Gastrocnemius medialis (tissue), 4 donors: ENCODE data around the gene DLL4. TPM values are rescaled to one million over a fixed set of nuclear protein-coding genes. Genes with fewer than 3 reads are reported as not detected.

Source experiments
- ATAC-seq, 2 donors: fragments of 150-250 bp; one replicate each; pipeline ENCODE4 v1.9.1; 2016
- DNase-seq, 2 donors: peaks; one replicate each; pipeline ENCODE4 v3.0.0-alpha.2; 2019
- H3K27ac ChIP-seq, 4 donors: fragments of 200-600 bp; sonication (generic); 1 replicate in 1 of 4; 2 replicates in 3 of 4; pipeline ENCODE4 v1.5.1; 2016 to 2018; ENCODE audit warnings: mild to moderate bottlenecking in 2 of 4, moderate library complexity in 1 of 4
- H3K27me3 ChIP-seq, 3 donors: fragments of 200-600 bp; sonication (generic) in 2 of 3; 1 replicate in 1 of 3; 2 replicates in 2 of 3; pipeline versions ENCODE4 v1.5.1 to v1.6.0; 2016 to 2019; ENCODE audit warnings: mild to moderate bottlenecking in 1 of 3, moderate library complexity in 1 of 3
- H3K36me3 ChIP-seq, 2 donors: fragments of 200-600 bp; sonication (generic) in 1 of 2; one replicate each; pipeline ENCODE4 v1.5.1; 2017 to 2018
- H3K4me1 ChIP-seq, 2 donors: fragments of 200-600 bp; sonication (generic) in 1 of 2; one replicate each; pipeline ENCODE4 v1.5.1; 2016 to 2017; ENCODE audit warnings: mild to moderate bottlenecking in 2 of 2
- H3K4me3 ChIP-seq, 4 donors: fragments of 200-600 bp; sonication (generic) in 3 of 4; 1 replicate in 1 of 4; 2 replicates in 3 of 4; pipeline ENCODE4 v1.5.1; 2016 to 2019; ENCODE audit warnings: mild to moderate bottlenecking in 2 of 4
- H3K9me3 ChIP-seq, 3 donors: fragments of 200-600 bp; sonication (generic) in 2 of 3; 1 replicate in 1 of 3; 2 replicates in 2 of 3; pipeline ENCODE4 v1.5.1; 2016 to 2019
- POLR2A ChIP-seq, 2 donors: fragments of 450-650 bp; IDR thresholded peaks; one replicate each; pipeline ENCODE4 v1.6.1; 2017; ENCODE audit warnings: antibody characterized with exemption in 2 of 2, mild to moderate bottlenecking in 2 of 2, moderate library complexity in 2 of 2
- in situ Hi-C, 4 donors: fragments of 200-750 bp; cut with MboI; loops; one replicate each; pipeline versions ENCODE4 v1.15.0 to v1.8.0; 2017; ENCODE audit warnings: low sequenced_read_pairs in 4 of 4
- intact Hi-C: fragments of 100-400 bp; cut with DNase I; formaldehyde crosslinking; loops from one replicate; pipeline ENCODE4 v1.15.1; 2023; ENCODE audit warnings: low total_unique reads
- total RNA-seq, 4 donors: library from RNA; depleted of rRNA; stranded (reverse); fragments of >200 nt; gene quantifications; one replicate each; pipeline versions ENCODE4 v1.1.0 to v1.2.3, GENCODE V29; 2016
- TF ChIP-seq, protein P1 (sequence below), 5 experiments: fragments of 450-650 bp in 3 of 5; fragments of 200-600 bp in 2 of 5; sonication (generic) in 2 of 5; IDR thresholded peaks in 4 of 5; conservative IDR thresholded peaks in 1 of 5; 1 replicate in 4 of 5; 2 replicates in 1 of 5; pipeline ENCODE4 v1.5.1; 2016 to 2019; ENCODE audit warnings: antibody characterized with exemption in 5 of 5, mild to moderate bottlenecking in 3 of 5, moderate library complexity in 3 of 5

DLL4 gene
- total RNA-seq, 4 donors from 2014 or later, result 5.9 to 15.7 (median 8.9) TPM

DNA sequence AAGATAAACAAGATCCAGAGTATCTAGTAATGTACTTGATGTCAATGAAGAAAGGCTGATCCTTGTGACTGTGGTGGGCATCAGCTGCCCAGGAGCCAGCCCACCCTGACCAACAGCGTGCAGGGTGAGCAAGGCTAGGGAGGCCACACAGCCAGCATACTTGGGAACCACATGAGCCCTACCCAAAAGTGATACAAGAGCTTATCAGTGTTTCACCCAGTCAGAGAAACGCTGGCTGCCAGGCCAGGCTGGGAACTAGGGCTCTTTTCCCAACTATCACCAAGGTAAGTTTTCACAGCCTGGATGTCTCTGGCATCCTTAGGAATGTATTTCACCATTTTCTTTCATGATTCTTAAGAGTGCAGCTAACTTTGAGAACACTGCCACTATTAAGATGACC lies 49.0 kb downstream of the DLL4 start:
- no peak for TF ChIP-seq POLR2A (IDR thresholded peaks at IDR 0.05)
- TF ChIP-seq, protein P1, sequence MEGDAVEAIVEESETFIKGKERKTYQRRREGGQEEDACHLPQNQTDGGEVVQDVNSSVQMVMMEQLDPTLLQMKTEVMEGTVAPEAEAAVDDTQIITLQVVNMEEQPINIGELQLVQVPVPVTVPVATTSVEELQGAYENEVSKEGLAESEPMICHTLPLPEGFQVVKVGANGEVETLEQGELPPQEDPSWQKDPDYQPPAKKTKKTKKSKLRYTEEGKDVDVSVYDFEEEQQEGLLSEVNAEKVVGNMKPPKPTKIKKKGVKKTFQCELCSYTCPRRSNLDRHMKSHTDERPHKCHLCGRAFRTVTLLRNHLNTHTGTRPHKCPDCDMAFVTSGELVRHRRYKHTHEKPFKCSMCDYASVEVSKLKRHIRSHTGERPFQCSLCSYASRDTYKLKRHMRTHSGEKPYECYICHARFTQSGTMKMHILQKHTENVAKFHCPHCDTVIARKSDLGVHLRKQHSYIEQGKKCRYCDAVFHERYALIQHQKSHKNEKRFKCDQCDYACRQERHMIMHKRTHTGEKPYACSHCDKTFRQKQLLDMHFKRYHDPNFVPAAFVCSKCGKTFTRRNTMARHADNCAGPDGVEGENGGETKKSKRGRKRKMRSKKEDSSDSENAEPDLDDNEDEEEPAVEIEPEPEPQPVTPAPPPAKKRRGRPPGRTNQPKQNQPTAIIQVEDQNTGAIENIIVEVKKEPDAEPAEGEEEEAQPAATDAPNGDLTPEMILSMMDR (IDR thresholded peaks at IDR 0.05 in 4 of 5, conservative IDR thresholded peaks at IDR 0.05 in 1 of 5), result no peak
- Histone ChIP-seq H3K4me1 (peaks cover 4 to 13% of the 10 kb centered on the region in 2 donors), H3K4me3 (no peak overlapping the region), H3K9me3 (no peaks in the 10 kb centered on the region), H3K36me3 (peaks cover 0 to 85% of the 10 kb centered on the region in 2 donors), H3K27ac (no peak overlapping the region), H3K27me3 (no peaks in the 10 kb centered on the region)
- ATAC-seq (no peak), DNase-seq (no peak)
- intact Hi-C loops (loop anchor here (5.0 kb wide), 1 partner anchor 36 kb away; no protein-coding TSS in a partner anchor), in situ Hi-C loops (no loop called here)

DNA sequence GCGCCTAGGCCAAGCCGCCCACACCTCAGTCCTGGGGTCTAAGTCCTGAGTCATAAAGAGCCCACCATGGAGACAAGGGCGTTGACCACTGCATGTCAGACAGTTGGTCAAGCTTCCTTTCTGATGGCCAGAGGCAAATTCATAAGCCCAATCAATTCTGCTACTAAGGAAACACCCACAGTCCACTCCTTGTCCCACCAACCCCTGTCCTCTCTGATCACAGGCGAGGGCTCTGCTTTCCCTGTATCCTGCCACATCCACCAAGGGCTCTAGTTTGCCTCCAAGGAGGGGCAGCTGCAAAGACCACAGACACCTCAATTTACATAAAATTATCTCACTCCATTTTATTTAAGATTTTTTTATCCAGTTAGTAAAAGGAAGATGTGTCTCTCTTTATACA lies 49.4 kb downstream of the DLL4 start:
- Histone ChIP-seq H3K4me3 (no peak overlapping the region), H3K27ac (no peak overlapping the region), H3K27me3 (no peaks in the 10 kb centered on the region), H3K36me3 (peaks cover 0 to 89% of the 10 kb centered on the region in 2 donors), H3K4me1 (peaks cover 4 to 13% of the 10 kb centered on the region in 2 donors), H3K9me3 (no peaks in the 10 kb centered on the region)
- ATAC-seq (no peak), DNase-seq (no peak)
- no peak for TF ChIP-seq POLR2A (IDR thresholded peaks at IDR 0.05)
- TF ChIP-seq, protein P1 (IDR thresholded peaks at IDR 0.05 in 4 of 5, conservative IDR thresholded peaks at IDR 0.05 in 1 of 5), result no peak
- in situ Hi-C loops, result no loop called here
- intact Hi-C loops, result loop anchor here (5.0 kb wide), 1 partner anchor 36 kb away; no protein-coding TSS in a partner anchor

DNA sequence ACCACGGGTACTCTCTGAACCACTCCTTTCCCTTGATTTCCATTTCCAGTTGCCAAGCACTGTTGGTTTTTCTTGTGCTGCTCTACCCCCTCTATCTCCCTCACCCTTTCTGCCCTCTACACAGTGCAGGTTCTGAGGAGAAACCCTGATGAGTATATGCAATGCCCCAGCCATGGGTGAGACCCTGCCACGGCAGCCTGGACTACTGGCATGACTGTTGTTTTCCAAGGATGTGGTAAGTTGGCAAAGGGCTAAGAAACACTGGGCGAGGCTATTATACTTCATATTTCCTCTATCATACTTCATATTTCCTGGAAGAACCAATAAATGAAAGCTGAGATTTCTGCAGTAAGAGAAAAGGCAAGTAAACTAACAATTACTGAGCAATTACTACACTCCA lies 52.0 kb downstream of the DLL4 start:
- H3K9me3 ChIP-seq, result no peaks in the 10 kb centered on the region
- ATAC-seq, result no peak
- no peak for DNase-seq
- TF ChIP-seq POLR2A (IDR thresholded peaks at IDR 0.05), result no peak
- TF ChIP-seq, protein P1 (IDR thresholded peaks at IDR 0.05 in 4 of 5, conservative IDR thresholded peaks at IDR 0.05 in 1 of 5), result no peak
- peaks cover 0 to 100% of the 10 kb centered on the region in 2 donors for H3K36me3 ChIP-seq
- no peaks in the 10 kb centered on the region for H3K27me3 ChIP-seq
- H3K4me3 ChIP-seq, result no peak overlapping the region
- H3K27ac ChIP-seq, result no peak overlapping the region
- in situ Hi-C loops, result no loop called here
- intact Hi-C loops, result no loop called here
- peaks cover 0 to 5% of the 10 kb centered on the region in 2 donors for H3K4me1 ChIP-seq

DNA sequence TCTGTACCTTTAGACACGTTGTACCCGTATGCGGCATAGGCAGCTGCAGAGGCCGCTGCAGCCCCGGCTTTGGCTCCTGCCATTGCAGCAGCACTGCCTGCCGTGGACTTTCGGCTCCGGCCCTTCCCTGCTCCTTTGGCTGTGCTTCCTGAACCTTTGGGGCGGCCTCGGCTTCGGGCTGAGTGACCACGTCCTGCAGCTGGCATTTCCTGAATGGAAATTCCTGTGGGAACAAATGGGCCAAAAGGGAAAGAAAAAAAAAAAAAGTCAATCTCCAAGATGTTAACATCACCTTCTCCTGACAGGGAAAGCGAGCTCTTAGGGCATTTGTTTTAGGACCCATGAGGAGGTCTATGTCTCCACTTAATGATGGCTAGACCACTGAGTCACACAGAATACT lies 53.7 kb downstream of the DLL4 start:
- H3K36me3 ChIP-seq, result peaks cover 0 to 100% of the 10 kb centered on the region in 2 donors
- H3K27ac ChIP-seq, result no peak overlapping the region
- no peaks in the 10 kb centered on the region for H3K4me1 ChIP-seq
- H3K27me3 ChIP-seq, result no peaks in the 10 kb centered on the region
- DNase-seq (no peak), ATAC-seq (no peak)
- intact Hi-C loops (no loop called here), in situ Hi-C loops (no loop called here)
- no peaks in the 10 kb centered on the region for H3K9me3 ChIP-seq
- TF ChIP-seq POLR2A (IDR thresholded peaks at IDR 0.05), result no peak
- TF ChIP-seq, protein P1 (IDR thresholded peaks at IDR 0.05 in 4 of 5, conservative IDR thresholded peaks at IDR 0.05 in 1 of 5), result no peak
- no peak overlapping the region for H3K4me3 ChIP-seq

DNA sequence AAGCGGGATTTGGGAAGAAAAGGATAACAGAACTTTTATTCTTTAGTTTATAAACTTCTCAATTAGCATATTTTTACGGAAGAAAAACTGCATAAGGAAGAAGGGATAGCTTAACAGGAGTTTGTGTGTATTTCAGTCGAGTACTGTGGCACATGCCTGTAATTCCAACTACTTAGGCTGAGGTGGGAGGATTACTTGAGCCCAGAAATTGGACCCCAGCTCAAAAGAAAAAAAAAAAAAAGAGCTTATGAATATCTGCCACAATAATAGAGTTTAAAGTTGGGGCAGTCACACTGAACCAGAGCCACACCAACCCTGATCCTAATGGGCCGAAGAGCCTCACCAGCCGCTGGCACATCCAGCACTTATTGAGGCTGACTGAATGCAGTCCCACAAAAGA lies 55.3 kb downstream of the DLL4 start:
- H3K36me3 ChIP-seq, result peaks cover 0 to 98% of the 10 kb centered on the region in 2 donors
- in situ Hi-C loops, result no loop called here
- H3K9me3 ChIP-seq, result no peaks in the 10 kb centered on the region
- ATAC-seq (no peak), DNase-seq (no peak)
- intact Hi-C loops, result no loop called here
- no peak for TF ChIP-seq POLR2A (IDR thresholded peaks at IDR 0.05)
- TF ChIP-seq, protein P1 (IDR thresholded peaks at IDR 0.05 in 4 of 5, conservative IDR thresholded peaks at IDR 0.05 in 1 of 5), result no peak
- H3K4me1 ChIP-seq, result no peaks in the 10 kb centered on the region
- H3K27ac ChIP-seq, result no peak overlapping the region
- no peaks in the 10 kb centered on the region for H3K27me3 ChIP-seq
- H3K4me3 ChIP-seq, result no peak overlapping the region
